OCI-M2 (cell line): ENCODE measurements around the gene PGPEP1.

ENCODE experiments used
- DNase-seq: peaks from one replicate; lab custom pipeline; 2025; ENCODE audit not compliant: unreplicated experiment; lab: John Stamatoyannopoulos, UW

The PGPEP1 gene, protein sequence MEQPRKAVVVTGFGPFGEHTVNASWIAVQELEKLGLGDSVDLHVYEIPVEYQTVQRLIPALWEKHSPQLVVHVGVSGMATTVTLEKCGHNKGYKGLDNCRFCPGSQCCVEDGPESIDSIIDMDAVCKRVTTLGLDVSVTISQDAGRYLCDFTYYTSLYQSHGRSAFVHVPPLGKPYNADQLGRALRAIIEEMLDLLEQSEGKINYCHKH

DNA sequence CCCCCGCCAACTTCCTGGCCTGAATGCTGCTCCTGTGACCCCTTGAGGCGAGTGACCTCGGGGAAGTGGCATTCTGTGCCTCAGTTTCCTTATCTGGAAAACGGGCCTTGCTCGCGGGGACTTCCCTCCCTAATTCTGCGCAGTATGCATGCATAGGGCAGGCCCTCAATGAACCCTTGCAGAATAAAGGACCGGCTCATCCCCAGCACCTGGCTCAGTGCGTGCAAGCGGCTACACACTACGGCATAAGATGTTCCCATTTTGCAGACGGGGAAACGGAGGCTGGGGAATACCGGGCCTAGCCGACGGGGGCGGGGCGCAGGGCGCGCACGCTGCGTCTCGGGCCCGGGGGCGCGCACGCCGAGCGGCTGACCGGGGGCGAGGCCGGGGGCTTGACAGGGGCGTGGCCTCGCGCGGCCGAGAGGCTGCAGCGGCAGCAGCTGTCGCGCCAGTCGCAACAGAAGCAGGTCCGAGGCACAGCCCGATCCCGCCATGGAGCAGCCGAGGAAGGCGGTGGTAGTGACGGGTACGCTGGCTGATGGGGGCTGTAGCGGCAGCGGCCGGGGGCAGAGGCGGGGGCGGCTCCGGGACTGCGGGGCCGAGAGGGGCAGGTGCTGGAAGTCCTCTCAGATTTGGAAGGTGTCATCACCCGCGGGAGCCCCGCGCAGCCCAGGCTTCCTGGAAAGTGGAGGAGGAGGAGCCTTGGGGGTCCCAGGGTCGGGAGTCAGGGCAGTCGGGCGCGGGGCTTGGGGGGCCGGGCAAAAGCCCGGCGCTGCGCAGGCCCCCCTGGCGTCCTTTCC lies at the start of gene PGPEP1:
PGPEP1 (plus strand) TSS at position 409 of the 800 bp plus-strand sequence; CDS start at position 493, 84 bp downstream.
- DNase-seq = no peak

DNA sequence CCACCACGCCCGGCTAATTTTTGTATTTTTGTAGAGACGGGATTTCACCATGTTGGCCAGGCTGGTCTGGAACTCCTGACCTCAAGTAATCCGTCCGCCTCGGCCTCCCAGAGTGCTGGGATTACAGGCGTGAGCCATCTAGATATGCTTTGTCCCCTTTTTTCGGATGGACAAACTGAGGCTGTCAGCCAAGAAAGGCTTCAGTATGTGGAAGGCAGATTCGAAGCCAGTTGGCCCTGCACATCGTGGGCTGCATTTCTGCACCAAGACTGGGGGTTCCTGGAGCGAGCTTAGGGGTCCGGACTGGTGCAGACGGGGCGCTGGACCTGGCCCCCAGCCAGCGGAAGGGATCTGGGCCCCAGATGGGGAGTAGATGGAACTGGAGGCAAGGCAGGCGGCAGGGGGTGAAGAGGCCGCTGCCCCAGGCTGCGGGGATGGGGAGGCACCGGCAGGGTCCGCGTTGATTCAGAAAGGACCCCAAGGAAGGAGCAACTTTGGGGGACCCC lies 49.3 kb upstream of the PGPEP1 start:
- DNase-seq = no peak

DNA sequence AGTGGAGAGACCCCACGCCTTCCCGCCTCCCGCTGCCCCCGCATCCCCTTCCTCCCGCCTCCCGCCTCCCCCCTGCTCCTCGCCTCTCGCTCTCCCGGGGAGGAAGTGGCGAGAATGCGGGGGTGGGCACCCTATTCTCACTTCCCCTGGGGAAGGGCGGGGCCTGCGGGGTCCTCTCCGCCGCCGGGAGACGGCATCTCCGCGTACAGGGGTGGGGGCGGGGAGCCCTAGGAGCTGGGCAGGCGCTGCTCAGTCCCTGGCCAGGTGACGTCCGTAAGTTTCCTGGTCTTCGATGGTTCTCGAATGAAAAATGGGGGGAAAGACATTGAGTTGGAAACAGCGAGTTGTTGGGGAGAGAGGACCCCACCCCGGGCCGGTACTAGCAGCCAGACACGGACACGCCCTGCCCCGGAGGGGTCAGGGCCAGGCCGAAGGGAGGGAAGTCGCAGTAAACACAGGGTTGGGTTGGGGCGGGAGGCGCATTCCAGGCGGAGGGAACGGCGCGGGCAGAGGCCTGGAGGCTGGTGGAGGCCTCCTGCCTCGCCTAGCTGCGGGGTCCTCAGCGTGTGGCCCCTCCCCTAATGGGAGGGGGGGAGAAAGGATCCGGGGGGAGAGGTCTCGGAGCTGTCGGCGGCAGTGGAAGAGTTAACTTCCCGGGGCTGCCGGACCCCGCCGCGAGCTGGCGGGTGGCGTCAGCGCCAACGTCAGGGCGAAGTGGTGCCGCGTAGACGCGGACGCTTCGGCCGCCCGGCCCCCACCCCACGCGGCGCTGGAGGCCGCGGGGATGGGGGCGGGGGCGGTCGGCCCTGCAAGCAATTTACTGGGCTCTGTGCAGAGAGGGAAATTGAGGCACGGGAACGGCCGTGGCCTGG lies 48.6 kb upstream of the PGPEP1 start:
- no peak for DNase-seq

DNA sequence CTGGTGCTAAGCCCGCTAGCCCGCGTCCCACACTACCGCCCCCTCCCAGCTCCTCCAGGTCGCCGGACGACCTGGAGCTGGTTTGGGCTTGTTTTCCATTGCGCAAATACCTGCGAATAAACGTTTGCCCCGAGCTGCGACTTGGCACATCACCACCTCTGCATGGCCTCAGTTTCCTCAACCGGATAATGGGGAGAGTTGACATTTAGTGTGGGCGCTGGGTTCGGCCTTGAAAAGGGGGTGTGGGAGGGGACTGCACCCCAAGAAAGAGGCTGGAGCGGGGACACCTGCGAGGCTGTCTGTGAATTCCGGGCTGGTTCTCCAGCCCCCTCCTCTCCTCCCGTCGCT lies 48.0 kb upstream of the PGPEP1 start:
- DNase-seq = no peak

DNA sequence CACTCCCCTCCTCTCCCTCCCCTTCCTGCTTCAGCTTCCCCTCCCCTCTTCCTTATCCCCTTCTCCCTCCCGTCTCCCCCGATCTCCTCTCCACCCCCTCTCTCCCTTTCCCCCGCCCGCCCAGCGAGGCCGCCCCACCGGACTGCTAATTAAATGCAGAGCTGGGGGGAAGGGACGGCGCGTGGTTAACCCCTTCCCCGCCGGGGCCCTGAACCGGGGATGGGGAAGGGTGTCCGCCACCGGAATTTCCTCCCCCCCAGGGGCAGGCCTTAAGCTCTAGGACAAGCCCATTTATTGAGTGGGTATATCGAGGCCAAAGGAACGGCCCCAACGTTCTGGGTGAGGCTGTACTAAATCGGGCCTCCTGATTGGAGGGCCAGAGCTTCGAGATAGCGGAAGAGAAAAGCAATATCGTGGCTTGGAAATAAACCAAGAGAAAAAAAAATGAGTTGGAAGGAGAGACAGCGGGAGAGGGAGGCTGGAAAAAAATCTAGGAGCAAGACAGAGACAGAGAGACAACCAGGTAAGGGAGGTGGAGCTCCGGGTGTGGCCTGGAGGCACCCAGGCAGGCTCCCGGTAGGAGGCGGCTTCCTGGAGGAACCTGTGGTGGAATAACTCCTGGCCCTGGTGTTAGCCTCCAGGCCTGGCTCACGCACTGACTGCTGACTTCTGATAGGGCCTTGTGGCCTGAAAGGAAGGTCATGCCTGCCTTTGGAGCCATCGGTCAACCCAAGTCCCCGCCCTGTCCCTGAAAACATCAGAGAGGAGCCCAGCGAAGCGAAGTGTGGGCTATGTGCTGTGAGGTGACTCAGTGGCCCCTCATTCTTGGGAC lies 47.4 kb upstream of the PGPEP1 start:
- DNase-seq = no peak

DNA sequence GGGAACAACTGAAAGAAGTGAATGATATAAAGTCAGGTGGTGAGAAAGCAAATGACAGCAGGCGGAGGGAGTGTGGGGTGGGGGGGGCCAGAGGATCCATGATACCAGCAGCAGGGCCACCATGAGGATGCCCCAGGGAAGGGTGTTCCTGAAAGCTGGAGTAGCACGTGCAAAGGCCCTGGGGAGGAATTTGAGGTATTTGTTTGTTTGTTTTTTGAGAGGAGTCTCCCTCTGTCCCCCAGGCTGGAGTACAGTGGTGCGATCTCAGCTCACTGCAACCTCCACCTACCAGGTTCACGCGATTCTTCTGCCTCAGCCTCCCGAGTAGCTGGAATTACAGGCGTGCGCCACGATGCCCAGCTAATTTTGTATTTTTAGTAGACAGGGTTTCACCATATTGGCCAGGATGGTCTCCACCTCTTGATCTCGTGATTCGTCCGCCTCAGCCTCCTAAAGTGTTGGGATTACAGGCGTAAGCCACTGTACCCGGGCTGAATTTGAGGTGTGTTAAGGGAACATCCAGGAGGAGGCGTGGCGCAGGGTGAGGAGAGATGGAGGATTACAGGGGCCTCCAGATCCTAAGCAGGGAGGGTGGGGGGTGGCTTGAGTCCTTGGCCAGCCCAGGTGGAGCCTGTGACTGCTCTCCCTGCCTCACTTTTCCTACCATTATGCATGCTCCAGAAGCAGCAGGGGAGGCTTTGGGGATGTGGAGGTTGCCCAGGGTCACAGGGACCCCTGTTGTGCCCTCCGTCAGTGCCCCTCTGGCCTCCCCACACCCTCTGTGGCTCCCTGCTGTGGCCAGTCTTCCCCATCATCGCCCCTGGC lies 46.5 kb upstream of the PGPEP1 start:
- DNase-seq = no peak

DNA sequence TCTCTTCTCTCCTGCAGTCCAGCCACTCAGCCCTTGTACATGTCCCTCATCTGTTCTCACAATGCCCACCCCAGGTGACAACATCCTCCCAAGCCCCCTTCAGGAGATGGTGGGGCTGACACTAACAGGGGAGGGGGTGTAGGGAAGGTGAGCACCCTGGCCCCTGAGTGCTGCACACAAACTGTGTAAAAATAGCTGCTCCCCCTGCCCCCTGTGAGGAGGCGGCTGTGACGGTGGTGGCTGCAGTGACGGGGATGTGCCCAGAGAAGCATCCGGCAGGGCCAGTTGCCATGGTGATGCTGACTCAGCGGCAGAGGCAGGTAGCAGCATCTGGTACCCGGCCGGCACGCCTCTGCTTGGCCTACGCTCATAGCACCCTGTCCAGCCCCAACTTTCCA lies 45.9 kb upstream of the PGPEP1 start:
- no peak for DNase-seq

DNA sequence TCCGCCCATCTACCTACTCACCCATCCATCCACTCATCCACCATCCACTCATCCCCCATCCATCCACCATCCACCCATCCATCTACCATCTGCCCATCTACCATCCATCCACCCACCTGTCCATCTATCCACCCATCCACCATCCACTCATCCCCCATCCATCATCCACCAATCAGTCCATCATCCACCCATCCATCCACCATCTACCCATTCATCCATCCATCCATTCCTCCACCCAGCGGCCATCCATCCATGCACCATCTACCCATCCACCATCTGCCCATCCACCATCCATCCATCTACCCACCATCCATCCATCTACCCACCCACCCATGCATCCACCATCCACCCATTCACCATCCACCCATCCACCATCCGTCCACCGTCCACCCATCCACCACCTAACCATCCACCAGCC lies 45.4 kb upstream of the PGPEP1 start:
- no peak for DNase-seq

DNA sequence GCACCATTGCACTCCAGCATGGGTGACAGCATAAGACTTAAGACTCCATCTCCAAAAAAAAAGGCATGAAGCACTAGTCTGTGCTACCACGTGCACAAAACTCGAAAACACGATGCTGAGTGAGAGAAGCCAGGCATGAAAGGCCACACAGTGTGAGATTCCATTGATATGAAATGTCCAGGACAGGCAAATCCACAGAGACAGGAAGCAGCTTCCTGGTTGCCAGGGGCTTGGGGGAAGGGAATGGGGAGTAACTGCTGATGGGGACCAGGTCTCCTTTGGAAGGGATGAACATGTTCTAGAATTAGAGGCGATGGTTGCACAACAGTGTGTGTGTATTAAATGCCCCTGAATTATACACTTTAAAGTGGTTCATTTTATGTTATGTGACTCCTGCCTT lies 43.1 kb upstream of the PGPEP1 start:
- DNase-seq = no peak

DNA sequence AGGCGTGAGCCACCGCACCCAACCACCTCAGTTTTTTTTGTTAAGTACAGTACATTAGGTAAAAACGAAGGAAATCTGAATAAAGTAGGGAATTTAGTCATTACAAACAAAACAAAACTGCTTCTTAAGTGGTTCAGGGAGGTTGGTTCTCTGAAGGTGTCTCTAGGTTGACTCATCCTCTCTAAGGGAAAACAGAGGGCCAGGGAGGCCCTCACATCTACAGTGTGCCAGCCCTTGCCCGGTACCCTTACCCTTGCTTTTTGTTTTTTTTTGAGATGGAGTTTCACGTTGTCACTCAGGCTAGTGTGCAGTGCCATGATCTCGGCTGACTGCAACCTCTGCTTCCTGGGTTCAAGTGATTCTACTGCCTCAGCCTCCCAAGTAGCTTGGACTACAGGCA lies 41.8 kb upstream of the PGPEP1 start:
- DNase-seq = no peak

DNA sequence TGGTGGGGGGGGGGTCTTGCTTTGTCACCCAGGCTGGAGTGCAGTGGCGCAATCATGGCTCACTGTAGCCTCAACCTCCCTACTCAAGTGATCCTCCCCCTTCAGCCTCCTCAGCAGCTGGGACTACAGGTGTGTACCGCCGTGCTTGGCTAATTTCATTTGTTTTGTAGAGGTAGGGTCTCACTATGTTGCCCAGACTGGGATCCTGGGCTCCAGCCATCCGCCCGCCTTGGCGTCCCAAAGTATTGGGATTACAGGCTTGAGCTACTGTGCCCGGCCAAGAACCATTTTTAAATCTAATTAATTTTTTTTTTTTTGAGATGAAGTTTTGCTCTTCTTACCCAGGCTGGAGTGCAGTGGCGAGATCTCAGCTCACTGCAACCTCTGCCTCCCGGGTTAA lies 40.7 kb upstream of the PGPEP1 start:
- no peak for DNase-seq

DNA sequence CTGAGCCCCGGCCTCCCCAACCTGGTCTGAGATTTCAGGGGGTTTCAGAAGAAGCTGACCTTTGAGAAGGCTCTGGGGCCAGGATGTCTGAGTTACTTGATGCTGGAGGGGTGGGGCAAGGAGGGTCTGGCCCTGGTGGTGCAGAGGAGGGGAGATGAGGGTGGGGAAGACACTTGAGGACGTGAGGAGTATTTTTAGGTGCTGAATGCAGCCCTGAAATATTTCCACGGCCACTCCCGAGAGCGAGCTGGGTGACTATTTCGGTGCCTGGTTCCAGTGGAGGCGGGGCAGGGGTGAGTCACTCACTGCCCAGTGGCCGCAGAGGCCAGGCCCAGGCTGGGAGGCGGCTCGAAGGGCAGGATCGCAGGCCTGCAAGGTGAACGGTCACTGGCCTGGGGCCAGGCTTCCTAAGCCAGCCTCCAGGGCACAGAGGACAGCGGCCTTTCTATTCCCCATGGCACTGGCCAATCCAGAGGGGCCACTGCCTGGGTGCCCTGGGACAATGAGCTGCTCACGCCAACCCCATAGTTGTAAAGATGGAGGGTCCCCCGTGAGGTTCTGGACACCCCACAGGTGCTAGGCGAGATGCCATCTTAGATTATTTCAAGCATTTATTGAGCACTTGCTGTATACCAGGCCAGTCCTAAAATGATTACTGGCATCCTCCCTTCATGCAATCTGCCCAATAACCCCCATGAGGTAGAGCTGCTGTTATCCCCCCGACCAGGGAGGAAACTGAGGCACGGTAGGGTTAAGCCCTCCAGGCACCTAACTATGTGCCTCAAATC lies 39.3 kb upstream of the PGPEP1 start:
- DNase-seq = no peak

DNA sequence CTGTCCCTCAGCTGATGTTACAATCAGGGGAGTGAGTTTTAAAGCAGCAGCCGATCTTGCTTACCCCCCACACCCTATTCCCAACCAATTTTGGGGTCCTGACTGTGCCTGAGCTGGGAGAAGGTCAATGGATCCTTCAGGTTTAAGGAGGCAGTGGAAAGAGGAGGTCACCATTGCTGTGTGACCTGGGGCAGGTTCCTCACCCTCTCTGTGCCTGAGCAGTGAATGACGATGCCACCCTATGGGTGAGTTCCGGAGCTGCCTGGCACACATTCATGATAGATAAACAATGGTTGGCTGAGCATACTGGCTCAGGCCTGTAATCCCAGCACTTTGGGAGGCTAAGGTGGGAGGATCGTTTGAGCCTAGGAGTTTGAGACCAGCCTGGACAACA lies 38.7 kb upstream of the PGPEP1 start:
- no peak for DNase-seq

DNA sequence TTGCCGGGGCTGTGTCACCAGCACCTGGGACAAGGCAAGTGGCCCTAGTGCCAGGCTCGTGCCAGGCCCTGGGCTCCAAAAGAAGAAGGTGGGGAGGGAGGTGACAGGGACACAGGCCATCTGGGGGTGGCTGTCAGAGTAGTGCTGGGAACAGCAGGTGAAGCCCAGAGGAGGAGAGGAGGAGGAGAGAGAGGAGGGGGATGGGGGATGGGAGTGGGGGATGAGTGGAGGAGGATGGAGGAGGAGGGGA lies 36.3 kb upstream of the PGPEP1 start:
- no peak for DNase-seq

DNA sequence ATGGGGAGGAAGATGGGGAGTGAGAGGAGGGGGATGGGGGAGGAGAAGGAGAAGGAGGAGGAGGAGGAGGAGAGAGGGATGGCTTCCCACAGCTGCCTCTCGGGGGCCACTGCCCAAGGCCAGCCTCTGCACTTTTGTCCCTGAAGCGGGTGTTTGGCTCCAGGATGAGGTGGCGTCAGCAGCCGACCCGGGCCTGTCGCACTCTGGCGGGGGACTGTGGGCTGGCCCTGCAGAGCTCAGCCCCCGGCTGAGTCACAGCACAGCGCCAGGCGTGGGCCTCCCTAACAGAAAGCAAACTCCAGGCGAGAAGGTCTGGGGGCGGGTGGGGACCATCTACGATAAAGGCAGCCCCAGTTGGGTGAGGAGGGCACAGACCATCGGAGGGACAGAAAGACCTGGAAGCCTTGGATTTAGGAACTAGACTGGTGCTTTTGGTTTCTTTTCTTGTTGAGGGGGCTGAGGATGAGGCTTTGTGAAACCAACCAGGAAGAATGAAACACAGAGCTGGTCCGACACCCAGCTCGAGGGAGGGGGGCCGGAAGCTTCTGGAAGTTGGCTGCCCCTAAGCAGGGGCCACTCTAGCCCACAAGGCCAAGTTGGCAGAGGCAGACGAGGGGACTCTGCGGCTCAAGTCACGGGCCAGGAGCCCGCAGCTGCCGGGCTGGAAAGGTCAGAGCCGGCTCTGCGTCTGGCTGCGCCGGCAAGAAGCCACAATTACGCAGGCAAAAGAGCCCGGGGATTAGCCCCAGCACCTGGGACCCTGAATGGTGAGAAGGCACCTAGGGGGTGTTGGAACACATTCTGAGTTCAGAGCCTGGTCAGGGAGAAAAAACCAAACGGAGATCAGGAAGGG lies 35.7 kb upstream of the PGPEP1 start:
- DNase-seq = peak; percentile 54

DNA sequence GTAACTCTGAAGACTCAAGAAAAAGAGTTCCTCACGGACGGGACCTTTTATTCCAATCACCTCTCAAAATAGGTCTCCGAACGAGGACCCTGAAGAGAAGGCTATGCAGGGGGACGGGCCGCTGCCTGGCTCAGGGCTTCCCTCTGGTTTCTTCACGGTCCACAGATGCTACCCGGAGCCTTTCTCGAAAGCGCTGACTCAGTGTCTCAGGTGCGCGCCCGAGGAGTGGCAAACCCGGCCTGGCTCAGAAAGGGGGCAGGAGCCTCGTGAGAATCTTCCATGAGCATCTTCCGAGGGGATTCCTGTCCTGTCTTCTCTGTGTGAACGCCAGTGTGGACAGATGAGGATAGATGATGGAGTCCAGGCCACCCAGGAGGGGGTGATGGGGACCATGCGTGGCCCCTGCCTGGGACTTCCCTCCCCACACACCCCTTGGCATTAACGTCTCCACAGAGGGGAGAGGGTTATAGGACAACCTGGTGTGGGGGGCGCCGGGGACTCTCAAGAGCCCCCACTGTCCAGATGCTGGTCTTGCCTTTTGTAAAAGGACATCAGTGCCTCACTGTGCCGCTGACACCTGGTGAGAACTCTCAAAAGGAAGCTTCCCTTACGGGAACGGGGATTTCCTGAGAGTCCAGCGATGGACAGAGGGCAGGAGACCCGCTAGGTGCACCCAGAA lies 34.0 kb upstream of the PGPEP1 start:
- no peak for DNase-seq

DNA sequence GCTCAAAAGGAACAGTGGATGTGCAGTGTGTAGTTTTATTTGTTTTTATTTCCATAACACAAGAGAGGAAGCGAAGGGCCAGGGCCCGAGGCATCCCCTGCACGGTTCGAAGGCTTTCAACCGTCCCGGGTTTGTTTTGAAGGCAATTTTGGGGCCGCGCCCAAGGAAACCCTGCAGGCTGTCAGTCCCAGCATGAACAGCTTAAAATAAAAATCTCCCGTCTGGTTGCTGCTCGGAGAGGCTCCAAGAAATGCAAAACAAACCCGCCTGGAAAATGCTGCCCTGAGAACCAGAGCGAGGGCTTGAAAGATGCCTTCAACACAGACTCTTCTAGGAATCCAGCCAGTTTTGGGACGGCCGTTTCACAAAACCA lies 33.5 kb upstream of the PGPEP1 start:
- DNase-seq = no peak

DNA sequence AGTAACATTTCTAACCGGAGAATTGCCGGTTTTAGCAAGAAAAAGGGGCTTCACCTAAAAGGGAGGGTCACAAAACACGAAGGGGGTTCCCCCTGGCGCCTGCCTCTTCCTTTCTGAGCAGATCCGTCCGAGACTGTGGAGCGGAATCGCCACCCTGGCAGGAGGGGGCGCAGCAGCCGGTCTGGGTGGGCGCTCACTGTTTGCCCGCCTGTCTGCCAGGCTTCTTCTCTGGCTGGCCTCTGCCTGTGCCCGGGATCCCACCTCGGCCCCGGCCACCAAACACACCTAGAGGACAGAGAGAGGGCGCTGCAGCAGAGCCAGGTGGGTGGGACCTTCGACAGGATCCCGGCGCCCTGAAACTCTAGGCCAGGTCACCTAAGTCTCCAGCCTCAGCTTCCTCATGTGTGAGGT lies 33.1 kb upstream of the PGPEP1 start:
- DNase-seq = no peak
